HepG2 (cell line): ENCODE data around the gene CCT3. TPM values are rescaled to one million over a fixed set of nuclear protein-coding genes. Genes with fewer than 3 reads are reported as not detected.

Experiments
- ARNT ChIP-seq: fragments of 450-650 bp; IDR thresholded peaks from 2 replicates; pipeline ENCODE4 v1.6.1; 2017
- ATF7-NPFF ChIP-seq: sonication (generic); formaldehyde crosslinking; IDR thresholded peaks from 2 replicates; pipeline ENCODE4 v1.8.1; 2023; ENCODE audit warnings: mild to moderate bottlenecking, low read depth, missing genetic modification reagents, moderate library complexity
- PLRG1 ChIP-seq: fragments of 450-650 bp; conservative IDR thresholded peaks from 2 replicates; pipeline ENCODE4 v1.6.1; 2016
- RARG ChIP-seq: sonication (generic); formaldehyde crosslinking; IDR thresholded peaks from 2 replicates; pipeline ENCODE4 v1.4.0; 2020; ENCODE audit warnings: low read depth, mild to moderate bottlenecking, missing genetic modification reagents
- RFX3 ChIP-seq: IDR thresholded peaks from 2 replicates; pipeline ENCODE4 v1.6.1; 2016; ENCODE audit warnings: missing biosample characterization, missing genetic modification reagents
- TBX2 ChIP-seq: sonication (generic); formaldehyde crosslinking; IDR thresholded peaks from 2 replicates; pipeline ENCODE4 v1.5.0; 2020; ENCODE audit warnings: missing genetic modification reagents, mild to moderate bottlenecking, borderline replicate concordance
- TGIF2 ChIP-seq: IDR thresholded peaks from 2 replicates; pipeline ENCODE4 v1.6.1; 2016; ENCODE audit warnings: control low read depth, missing compliant biosample characterization
- ZFX ChIP-seq: sonication (generic); formaldehyde crosslinking; IDR thresholded peaks from 2 replicates; pipeline ENCODE4 v1.4.0; 2020; ENCODE audit warnings: mild to moderate bottlenecking, low read depth, missing genetic modification reagents, moderate library complexity
- ZNF430 ChIP-seq: sonication (generic); formaldehyde crosslinking; IDR thresholded peaks from 2 replicates; pipeline ENCODE4 v1.9.0; 2021; ENCODE audit warnings: mild to moderate bottlenecking, missing genetic modification reagents
- ZNF484 ChIP-seq: sonication (generic); formaldehyde crosslinking; IDR thresholded peaks from 2 replicates; pipeline ENCODE4 v1.5.1; 2020; ENCODE audit warnings: mild to moderate bottlenecking, low read depth, missing genetic modification reagents, borderline replicate concordance
- ZNF530 ChIP-seq: sonication (generic); formaldehyde crosslinking; IDR thresholded peaks from 2 replicates; pipeline ENCODE4 v1.5.0; 2020; ENCODE audit warnings: low read depth, mild to moderate bottlenecking, missing genetic modification reagents
- polyA plus RNA-seq, 8 experiments: library from polyadenylated mRNA; depleted of rRNA in 3 of 8; stranded (reverse) in 7 of 8; unstranded in 1 of 8; fragments of >200 nt; fragmentation: Illumina TruSeq in 4 of 8; extraction: Trizol in 4 of 8; gene quantifications; 2 replicates each; pipeline versions ENCODE4 v1.2.1 to v1.2.3, GENCODE V29; 2011 to 2016; ENCODE audit warnings: low read depth in 4 of 8, missing spikeins in 1 of 8, mixed read lengths in 1 of 8; ENCODE audit not compliant: insufficient read depth in 1 of 8
- total RNA-seq, 5 experiments: library from RNA; depleted of rRNA; stranded (reverse); fragments of >200 nt; fragmentation: Illumina TruSeq; extraction: Trizol; gene quantifications; 2 replicates each; pipeline ENCODE4 v1.2.3, GENCODE V29; 2016; ENCODE audit warnings: low read depth in 1 of 5
- TF ChIP-seq, protein P1 (sequence below): sonication (generic); formaldehyde crosslinking; IDR thresholded peaks from 2 replicates; pipeline ENCODE4 v1.4.0; 2020; ENCODE audit warnings: low read depth, missing genetic modification reagents
- TF ChIP-seq, protein P2 (sequence below): sonication (generic); formaldehyde crosslinking; IDR thresholded peaks from 2 replicates; pipeline ENCODE4 v1.5.0; 2020; ENCODE audit warnings: mild to moderate bottlenecking, missing genetic modification reagents, moderate library complexity
- TF ChIP-seq, protein P3 (sequence below): sonication (generic); formaldehyde crosslinking; IDR thresholded peaks from 2 replicates; pipeline ENCODE4 v1.8.0; 2022; ENCODE audit warnings: mild to moderate bottlenecking, missing genetic modification reagents, moderate library complexity
- TF ChIP-seq, protein P4 (sequence below): IDR thresholded peaks from 2 replicates; pipeline ENCODE4 v1.6.1; 2012; ENCODE audit warnings: low read length, improper control_type of control experiment
- TF ChIP-seq, protein P5 (sequence below): sonication (generic); formaldehyde crosslinking; IDR thresholded peaks from 2 replicates; pipeline ENCODE4 v1.4.0; 2020; ENCODE audit warnings: missing genetic modification reagents, mild to moderate bottlenecking, borderline replicate concordance

CCT3 gene
- total and polyA plus RNA-seq, 2 of the 13 experiments (the other 11 are each of a cell fraction or from before 2014, with no cell fraction given), result 319 to 615 TPM

DNA sequence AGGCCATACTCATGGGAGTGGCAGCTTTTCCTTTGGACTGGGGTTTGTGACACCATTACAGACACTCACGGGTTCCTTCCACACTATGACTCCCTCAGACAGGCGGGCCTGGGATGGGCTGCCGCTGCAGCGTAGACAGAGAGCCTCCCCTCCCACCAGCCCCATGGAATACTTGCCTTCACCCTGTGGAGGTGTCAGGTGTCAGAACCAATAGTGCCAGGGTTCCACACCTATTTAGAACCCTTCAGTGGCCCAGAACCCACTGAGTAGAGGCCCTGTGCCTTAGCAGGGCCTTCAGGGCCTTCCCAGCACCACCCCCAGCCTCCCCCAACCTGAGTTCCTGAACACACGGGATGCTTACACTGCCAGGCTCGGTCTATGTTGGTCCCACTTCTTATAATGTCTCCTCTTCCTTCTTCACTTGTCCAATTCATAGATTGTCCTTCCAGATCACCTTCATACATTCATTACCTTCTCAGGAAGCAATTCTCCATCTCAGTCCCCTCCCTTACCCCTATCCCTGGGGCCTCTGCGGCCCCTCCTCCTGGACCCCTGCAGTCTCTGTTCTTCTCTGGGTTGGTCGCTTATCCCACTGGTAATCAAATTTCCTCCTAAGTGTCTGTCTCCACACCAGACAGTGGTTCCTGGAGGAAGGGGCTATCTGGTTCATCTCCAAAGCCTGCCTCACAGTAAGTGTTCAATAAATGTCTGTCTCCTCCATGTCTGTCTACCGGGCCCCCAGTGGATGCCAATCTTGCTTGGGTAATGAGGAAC is 29.5 kb upstream of the CCT3 start (continued):
- TF ChIP-seq, protein P1, sequence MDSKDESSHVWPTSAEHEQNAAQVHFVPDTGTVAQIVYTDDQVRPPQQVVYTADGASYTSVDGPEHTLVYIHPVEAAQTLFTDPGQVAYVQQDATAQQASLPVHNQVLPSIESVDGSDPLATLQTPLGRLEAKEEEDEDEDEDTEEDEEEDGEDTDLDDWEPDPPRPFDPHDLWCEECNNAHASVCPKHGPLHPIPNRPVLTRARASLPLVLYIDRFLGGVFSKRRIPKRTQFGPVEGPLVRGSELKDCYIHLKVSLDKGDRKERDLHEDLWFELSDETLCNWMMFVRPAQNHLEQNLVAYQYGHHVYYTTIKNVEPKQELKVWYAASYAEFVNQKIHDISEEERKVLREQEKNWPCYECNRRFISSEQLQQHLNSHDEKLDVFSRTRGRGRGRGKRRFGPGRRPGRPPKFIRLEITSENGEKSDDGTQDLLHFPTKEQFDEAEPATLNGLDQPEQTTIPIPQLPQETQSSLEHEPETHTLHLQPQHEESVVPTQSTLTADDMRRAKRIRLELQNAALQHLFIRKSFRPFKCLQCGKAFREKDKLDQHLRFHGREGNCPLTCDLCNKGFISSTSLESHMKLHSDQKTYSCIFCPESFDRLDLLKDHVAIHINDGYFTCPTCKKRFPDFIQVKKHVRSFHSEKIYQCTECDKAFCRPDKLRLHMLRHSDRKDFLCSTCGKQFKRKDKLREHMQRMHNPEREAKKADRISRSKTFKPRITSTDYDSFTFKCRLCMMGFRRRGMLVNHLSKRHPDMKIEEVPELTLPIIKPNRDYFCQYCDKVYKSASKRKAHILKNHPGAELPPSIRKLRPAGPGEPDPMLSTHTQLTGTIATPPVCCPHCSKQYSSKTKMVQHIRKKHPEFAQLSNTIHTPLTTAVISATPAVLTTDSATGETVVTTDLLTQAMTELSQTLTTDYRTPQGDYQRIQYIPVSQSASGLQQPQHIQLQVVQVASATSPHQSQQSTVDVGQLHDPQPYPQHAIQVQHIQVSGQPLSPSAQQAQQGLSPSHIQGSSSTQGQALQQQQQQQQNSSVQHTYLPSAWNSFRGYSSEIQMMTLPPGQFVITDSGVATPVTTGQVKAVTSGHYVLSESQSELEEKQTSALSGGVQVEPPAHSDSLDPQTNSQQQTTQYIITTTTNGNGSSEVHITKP (CRISPR knock-in tag), result no peak
- TF ChIP-seq ARNT (no peak), ZNF484 (CRISPR knock-in tag) (no peak), PLRG1 (no peak), ATF7-NPFF (CRISPR knock-in tag) (no peak), ZNF430 (CRISPR knock-in tag) (no peak), RARG (CRISPR knock-in tag) (no peak), TGIF2 (no peak), ZNF530 (CRISPR knock-in tag) (no peak), ZFX (CRISPR knock-in tag) (peak; percentile 59), TBX2 (CRISPR knock-in tag) (no peak), RFX3 (CRISPR knock-in tag) (no peak)
- TF ChIP-seq, protein P2, sequence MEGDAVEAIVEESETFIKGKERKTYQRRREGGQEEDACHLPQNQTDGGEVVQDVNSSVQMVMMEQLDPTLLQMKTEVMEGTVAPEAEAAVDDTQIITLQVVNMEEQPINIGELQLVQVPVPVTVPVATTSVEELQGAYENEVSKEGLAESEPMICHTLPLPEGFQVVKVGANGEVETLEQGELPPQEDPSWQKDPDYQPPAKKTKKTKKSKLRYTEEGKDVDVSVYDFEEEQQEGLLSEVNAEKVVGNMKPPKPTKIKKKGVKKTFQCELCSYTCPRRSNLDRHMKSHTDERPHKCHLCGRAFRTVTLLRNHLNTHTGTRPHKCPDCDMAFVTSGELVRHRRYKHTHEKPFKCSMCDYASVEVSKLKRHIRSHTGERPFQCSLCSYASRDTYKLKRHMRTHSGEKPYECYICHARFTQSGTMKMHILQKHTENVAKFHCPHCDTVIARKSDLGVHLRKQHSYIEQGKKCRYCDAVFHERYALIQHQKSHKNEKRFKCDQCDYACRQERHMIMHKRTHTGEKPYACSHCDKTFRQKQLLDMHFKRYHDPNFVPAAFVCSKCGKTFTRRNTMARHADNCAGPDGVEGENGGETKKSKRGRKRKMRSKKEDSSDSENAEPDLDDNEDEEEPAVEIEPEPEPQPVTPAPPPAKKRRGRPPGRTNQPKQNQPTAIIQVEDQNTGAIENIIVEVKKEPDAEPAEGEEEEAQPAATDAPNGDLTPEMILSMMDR (CRISPR knock-in tag), result no peak
- TF ChIP-seq, protein P3, sequence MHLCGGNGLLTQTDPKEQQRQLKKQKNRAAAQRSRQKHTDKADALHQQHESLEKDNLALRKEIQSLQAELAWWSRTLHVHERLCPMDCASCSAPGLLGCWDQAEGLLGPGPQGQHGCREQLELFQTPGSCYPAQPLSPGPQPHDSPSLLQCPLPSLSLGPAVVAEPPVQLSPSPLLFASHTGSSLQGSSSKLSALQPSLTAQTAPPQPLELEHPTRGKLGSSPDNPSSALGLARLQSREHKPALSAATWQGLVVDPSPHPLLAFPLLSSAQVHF, result no peak
- TF ChIP-seq, protein P4, sequence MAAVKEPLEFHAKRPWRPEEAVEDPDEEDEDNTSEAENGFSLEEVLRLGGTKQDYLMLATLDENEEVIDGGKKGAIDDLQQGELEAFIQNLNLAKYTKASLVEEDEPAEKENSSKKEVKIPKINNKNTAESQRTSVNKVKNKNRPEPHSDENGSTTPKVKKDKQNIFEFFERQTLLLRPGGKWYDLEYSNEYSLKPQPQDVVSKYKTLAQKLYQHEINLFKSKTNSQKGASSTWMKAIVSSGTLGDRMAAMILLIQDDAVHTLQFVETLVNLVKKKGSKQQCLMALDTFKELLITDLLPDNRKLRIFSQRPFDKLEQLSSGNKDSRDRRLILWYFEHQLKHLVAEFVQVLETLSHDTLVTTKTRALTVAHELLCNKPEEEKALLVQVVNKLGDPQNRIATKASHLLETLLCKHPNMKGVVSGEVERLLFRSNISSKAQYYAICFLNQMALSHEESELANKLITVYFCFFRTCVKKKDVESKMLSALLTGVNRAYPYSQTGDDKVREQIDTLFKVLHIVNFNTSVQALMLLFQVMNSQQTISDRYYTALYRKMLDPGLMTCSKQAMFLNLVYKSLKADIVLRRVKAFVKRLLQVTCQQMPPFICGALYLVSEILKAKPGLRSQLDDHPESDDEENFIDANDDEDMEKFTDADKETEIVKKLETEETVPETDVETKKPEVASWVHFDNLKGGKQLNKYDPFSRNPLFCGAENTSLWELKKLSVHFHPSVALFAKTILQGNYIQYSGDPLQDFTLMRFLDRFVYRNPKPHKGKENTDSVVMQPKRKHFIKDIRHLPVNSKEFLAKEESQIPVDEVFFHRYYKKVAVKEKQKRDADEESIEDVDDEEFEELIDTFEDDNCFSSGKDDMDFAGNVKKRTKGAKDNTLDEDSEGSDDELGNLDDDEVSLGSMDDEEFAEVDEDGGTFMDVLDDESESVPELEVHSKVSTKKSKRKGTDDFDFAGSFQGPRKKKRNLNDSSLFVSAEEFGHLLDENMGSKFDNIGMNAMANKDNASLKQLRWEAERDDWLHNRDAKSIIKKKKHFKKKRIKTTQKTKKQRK, result no peak
- TF ChIP-seq, protein P5, sequence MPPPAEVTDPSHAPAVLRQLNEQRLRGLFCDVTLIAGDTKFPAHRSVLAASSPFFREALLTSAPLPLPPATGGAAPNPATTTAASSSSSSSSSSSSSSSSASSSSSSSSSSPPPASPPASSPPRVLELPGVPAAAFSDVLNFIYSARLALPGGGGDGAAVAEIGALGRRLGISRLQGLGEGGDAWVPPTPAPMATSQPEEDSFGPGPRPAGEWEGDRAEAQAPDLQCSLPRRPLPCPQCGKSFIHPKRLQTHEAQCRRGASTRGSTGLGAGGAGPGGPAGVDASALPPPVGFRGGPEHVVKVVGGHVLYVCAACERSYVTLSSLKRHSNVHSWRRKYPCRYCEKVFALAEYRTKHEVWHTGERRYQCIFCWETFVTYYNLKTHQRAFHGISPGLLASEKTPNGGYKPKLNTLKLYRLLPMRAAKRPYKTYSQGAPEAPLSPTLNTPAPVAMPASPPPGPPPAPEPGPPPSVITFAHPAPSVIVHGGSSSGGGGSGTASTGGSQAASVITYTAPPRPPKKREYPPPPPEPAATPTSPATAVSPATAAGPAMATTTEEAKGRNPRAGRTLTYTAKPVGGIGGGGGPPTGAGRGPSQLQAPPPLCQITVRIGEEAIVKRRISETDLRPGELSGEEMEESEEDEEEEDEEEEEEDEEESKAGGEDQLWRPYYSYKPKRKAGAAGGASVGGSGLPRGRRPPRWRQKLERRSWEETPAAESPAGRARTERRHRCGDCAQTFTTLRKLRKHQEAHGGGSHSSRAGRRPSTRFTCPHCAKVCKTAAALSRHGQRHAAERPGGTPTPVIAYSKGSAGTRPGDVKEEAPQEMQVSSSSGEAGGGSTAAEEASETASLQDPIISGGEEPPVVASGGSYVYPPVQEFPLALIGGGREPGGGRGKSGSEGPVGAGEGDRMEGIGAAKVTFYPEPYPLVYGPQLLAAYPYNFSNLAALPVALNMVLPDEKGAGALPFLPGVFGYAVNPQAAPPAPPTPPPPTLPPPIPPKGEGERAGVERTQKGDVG (CRISPR knock-in tag), result no peak
